ENCODE data around the gene OSBPL2. TPM values are rescaled to one million over a fixed set of nuclear protein-coding genes. Genes with fewer than 3 reads are reported as not detected.

Gene OSBPL2
- total and polyA plus RNA-seq, 7 donors, result 9.6 to 30.9 (median 22.8) TPM

DNA sequence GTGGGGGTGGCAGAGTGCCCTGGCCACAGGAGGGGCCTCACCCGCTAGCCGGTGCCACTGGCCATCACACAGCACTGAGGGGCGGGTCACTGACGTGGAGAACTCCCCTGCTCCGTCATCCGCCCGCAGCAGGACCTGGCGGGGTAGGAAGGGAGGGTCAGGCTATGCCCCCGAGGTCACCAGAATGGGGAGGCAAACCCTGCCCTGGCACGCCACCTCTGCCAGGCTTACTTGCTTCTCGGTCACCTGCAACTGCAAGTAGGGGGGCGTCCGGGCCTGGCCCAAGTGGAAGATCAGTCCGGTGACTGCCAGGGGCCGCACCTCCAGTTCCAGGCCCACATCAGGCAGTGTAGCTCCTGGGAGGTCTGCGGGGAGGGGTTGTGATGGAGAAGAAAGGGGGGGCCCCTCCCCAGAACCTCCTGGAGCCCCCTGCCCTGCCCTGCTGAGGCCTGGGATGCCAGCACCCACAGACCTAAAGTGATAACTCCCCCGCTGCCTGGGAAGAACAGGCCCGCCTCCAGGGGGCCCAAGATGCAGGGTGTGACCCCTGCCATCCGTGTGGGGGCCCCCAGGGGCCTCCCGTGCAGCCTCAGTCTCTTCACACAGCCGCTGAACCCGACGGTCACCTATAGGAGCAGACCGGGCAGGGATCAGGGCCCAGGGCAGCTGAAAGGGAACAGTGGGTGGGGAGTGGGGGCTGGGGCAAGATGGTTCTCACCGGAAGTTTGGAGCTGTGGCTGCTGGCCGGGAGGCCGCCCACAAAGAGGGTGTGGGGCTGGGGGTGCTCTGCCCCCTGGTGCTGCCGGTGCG is 71.8 kb downstream of the OSBPL2 start:
- Histone ChIP-seq H3K9me3 (no peaks in the 10 kb centered on the region), H3K4me3 (no peak overlapping the region), H3K27ac (no peak overlapping the region), H3K4me1 (peaks cover 26% of the 10 kb centered on the region), H3K27me3 (ENCODE audit: insufficient read depth in 3 of 3, low read length in 2 of 3) (no peaks in the 10 kb centered on the region), H3K36me3 (ENCODE audit: insufficient read depth in 1 of 2, low read depth in 1 of 2) (peaks cover 3 to 88% of the 10 kb centered on the region in 2 donors)
- intact Hi-C loops (cut with DNase I), result loop anchor here (5.0 to 10.0 kb wide), 2 partner anchors 62 to 185 kb away; no protein-coding TSS in a partner anchor
- ATAC-seq (no peak), DNase-seq (no peak)
- 85 to 87% (median 86%) methylated on average over 26 to 29 of the region's 29 CpGs for WGBS, 3 donors
- no peak for TF ChIP-seq CTCF (IDR thresholded peaks at IDR 0.05)

- H3K9me3 ChIP-seq, result no peaks in the 10 kb centered on the region
- H3K27me3 ChIP-seq (ENCODE audit: insufficient read depth in 3 of 3, low read length in 2 of 3), result no peaks in the 10 kb centered on the region
- TF ChIP-seq CTCF (IDR thresholded peaks at IDR 0.05), result no peak
- no peak overlapping the region for H3K4me3 ChIP-seq
- H3K36me3 ChIP-seq (ENCODE audit: insufficient read depth in 1 of 2, low read depth in 1 of 2), result peaks cover 3 to 86% of the 10 kb centered on the region in 2 donors
- H3K4me1 ChIP-seq, result peaks cover 21% of the 10 kb centered on the region
- 79 to 84% (median 82%) methylated on average over 23 to 25 of the region's 25 CpGs for WGBS, 3 donors
- H3K27ac ChIP-seq, result no peak overlapping the region
- intact Hi-C loops (cut with DNase I), result no loop called here
- no peak for DNase-seq
- no peak for ATAC-seq
These were observed 72.4 kb downstream of the OSBPL2 start for GRCh38 chr20:62310757-62311121.

- 95 to 96% (median 96%) methylated on average over 14 to 18 of the region's 18 CpGs for WGBS, 3 donors
- H3K4me1 ChIP-seq, result peaks cover 17% of the 10 kb centered on the region
- peaks cover 3 to 86% of the 10 kb centered on the region in 2 donors for H3K36me3 ChIP-seq (ENCODE audit: insufficient read depth in 1 of 2, low read depth in 1 of 2)
- intact Hi-C loops (cut with DNase I), result no loop called here
- no peak for ATAC-seq
- no peak for DNase-seq
- no peak for TF ChIP-seq CTCF (IDR thresholded peaks at IDR 0.05)
- no peaks in the 10 kb centered on the region for H3K9me3 ChIP-seq
- no peak overlapping the region for H3K27ac ChIP-seq
- H3K27me3 ChIP-seq (ENCODE audit: insufficient read depth in 3 of 3, low read length in 2 of 3), result no peaks in the 10 kb centered on the region
- H3K4me3 ChIP-seq, result no peak overlapping the region
These were observed 72.8 kb downstream of the OSBPL2 start for GRCh38 chr20:62311150-62311549.

DNA sequence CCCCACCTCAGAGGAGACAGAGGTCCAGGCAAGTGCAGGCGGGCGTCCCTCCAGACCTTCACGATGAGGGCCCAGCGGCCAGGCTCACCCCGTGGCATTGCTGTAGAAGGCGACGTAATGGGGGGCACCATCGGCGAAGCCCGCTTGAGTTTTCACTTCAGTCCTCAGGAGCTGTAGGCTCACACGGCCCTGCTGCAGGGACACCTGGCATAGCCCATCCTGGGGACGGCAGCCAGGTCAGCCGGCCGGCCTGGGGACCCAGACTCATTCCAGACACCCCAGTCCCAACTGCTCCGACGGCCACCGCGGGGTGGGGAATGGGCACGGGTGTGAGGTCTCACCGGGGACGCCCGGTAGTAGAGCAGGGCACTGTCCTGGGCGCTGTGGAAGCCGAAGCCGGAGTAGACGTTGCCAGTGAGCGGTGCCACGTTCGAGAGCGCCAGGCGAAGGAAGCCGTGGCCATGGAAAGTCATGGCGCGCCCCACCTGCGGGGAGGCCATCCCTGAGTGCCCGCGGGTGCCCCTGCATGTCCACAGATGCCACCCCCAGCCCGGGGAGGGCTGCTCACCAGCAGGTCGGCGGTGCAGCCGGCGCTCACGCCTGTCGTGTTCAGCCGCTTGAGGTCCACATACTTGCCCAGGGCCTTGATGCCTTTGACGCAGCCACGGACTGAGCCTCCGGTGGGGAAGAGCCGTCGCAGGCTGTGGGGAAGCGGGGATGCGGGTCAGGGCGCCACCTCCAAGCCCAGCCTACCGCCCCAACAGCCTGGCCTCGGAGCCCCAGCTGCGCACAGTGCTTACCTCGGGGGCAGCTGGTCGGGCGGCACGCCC is 73.7 kb downstream of the OSBPL2 start:
- Histone ChIP-seq H3K27me3 (ENCODE audit: insufficient read depth in 3 of 3, low read length in 2 of 3) (no peaks in the 10 kb centered on the region), H3K4me1 (peaks cover 17% of the 10 kb centered on the region), H3K27ac (no peak overlapping the region), H3K36me3 (ENCODE audit: insufficient read depth in 1 of 2, low read depth in 1 of 2) (peaks cover 0 to 86% of the 10 kb centered on the region in 2 donors), H3K4me3 (no peak overlapping the region), H3K9me3 (no peaks in the 10 kb centered on the region)
- no peak for TF ChIP-seq CTCF (IDR thresholded peaks at IDR 0.05)
- no peak for ATAC-seq
- intact Hi-C loops (cut with DNase I), result no loop called here
- no peak for DNase-seq
- WGBS, 3 donors, result 92 to 95% (median 95%) methylated on average over 52 to 60 of the region's 60 CpGs

Data from psoas muscle (tissue), 8 donors.